GM12873 (cell line): ENCODE measurements around the gene TRAPPC3L.

Experiments used
- TF ChIP-seq, protein P1 (sequence below): IDR thresholded peaks from 2 replicates; pipeline ENCODE4 v1.5.1; 2012; ENCODE audit warnings: low read depth, mild to moderate bottlenecking, moderate library complexity, low read length, control low read depth; ENCODE audit not compliant: insufficient read depth; ENCODE audit errors: missing control alignments

Gene TRAPPC3L

GRCh38 chr6:116476002-116476678 is 69.3 kb downstream of the TRAPPC3L start:
- TF ChIP-seq, protein P1, sequence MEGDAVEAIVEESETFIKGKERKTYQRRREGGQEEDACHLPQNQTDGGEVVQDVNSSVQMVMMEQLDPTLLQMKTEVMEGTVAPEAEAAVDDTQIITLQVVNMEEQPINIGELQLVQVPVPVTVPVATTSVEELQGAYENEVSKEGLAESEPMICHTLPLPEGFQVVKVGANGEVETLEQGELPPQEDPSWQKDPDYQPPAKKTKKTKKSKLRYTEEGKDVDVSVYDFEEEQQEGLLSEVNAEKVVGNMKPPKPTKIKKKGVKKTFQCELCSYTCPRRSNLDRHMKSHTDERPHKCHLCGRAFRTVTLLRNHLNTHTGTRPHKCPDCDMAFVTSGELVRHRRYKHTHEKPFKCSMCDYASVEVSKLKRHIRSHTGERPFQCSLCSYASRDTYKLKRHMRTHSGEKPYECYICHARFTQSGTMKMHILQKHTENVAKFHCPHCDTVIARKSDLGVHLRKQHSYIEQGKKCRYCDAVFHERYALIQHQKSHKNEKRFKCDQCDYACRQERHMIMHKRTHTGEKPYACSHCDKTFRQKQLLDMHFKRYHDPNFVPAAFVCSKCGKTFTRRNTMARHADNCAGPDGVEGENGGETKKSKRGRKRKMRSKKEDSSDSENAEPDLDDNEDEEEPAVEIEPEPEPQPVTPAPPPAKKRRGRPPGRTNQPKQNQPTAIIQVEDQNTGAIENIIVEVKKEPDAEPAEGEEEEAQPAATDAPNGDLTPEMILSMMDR: no peak

DNA sequence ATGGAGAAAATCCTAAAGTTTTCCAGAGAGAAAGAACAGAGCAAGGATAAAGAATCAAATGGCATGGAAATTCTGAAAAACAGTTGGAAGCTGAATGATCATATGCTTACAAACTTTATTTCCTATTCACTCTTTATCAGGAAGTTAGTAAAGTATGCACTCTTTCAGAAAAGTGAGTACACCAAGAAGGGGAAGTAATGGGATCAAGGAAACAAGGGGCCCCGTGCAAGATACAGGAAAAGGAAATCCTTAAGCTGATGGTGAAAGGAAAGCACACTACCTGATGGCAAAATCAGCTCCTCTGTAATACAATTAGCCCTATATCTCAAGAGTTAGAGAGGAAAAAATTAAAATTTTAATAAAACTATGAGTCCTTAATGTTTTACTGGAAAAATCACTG is 70.3 kb downstream of the TRAPPC3L start:
- TF ChIP-seq, protein P1: no peak

DNA sequence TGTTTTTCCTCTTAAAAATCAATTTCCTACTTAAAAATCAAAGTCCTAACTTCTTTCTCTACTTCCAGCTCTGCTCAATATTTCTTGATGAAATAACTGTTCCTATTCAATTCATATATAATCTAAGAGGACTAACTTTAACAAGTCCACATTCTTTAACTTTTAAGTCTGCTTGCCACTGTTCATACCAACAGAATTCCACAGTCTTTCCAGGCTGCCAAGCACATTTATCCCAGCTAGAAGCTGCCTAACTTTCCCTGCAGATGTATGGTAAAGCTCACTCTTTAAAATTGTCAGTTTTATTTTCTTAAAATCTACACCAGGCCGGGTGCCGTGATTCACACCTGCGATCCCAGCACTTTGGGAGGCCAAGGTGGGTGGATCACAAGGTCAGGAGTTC is 72.8 kb downstream of the TRAPPC3L start:
- TF ChIP-seq, protein P1: no peak

DNA sequence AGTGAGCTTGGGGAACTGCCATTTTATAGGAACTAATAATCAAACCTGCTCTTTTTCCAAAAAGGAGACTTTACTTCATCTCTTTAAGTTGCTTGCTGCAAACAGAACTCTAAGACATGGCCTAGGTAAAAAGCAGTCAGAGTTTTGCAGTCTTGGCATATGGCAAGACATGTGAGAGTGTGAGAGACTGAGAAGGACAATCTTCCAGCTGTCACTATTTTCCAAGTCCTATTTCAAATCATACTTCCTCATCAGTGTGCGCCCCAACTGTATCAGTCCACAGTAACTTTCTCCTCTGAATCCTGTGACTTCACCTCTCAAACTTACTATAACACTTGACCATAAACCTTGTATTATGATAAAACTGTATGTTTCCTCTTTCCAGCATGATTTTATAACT is 74.0 kb downstream of the TRAPPC3L start:
- TF ChIP-seq, protein P1: no peak

- TF ChIP-seq, protein P1: no peak
Observed at GRCh38 chr6:116468293-116468692, 77.2 kb downstream of the TRAPPC3L start.

DNA sequence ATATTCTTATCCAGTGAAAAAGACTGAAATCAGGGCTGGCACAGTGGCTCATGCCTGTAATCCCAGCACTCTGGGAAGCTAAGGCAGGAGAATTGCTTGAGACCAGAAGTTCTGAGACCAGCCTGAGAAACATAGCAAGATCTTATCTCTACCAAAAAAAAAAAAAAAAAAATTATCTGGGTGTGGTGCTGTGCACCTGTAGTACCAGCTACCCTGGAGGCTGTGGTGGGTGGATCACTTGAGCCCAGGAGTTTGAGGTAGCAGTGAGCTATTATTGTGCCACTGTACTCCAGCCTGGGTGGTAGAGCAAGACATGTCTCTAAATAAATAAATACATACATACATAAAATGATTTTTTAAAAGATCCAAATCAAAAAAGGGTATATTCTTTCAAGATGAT is 78.0 kb downstream of the TRAPPC3L start:
- TF ChIP-seq, protein P1: no peak

- TF ChIP-seq, protein P1: no peak
Observed at GRCh38 chr6:116467096-116467495, 78.4 kb downstream of the TRAPPC3L start.

GRCh38 chr6:116465246-116465645 is 80.2 kb downstream of the TRAPPC3L start:
- TF ChIP-seq, protein P1: no peak
